ENCODE results near the gene MLANA. TPM values are rescaled to one million over a fixed set of nuclear protein-coding genes. Genes with fewer than 3 reads are reported as not detected.

The MLANA gene
- total RNA-seq, 1 donor from 2014 or later: not detected

DNA sequence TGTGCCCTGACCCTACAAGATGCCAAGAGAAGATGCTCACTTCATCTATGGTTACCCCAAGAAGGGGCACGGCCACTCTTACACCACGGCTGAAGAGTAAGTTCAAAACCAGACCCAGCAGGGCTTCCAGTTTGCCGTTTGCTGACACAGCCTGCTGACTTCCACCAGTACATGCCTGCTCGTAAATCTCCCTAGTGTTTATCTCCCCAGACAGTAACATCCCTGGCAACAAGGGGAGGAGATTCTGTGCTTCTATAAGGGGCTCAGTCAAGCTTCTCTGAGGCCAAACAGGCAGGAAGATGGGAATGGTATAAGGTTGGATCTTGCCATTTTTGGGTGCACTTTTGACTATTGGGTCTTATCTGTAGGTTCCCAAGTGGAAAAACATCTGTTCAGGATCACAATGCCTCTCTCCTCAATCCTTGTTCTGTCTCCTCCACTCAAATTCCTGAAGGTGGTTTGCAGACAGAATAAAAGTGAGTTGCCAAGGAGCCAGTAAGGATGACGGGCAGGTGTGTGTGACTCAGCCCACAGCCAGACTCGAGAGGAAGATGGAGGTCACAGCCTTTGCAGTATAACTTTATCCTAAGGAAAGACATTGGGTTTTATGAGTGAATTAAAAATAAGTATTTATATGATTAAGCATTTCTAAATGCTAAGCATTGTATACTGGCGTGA is 1.9 kb downstream of the MLANA start:
- H3K9me3 Mint-ChIP-seq: no peaks in the 10 kb centered on the region
- H3K4me1 Mint-ChIP-seq: peaks cover 8% of the 10 kb centered on the region
- H3K36me3 Mint-ChIP-seq: no peaks in the 10 kb centered on the region

DNA sequence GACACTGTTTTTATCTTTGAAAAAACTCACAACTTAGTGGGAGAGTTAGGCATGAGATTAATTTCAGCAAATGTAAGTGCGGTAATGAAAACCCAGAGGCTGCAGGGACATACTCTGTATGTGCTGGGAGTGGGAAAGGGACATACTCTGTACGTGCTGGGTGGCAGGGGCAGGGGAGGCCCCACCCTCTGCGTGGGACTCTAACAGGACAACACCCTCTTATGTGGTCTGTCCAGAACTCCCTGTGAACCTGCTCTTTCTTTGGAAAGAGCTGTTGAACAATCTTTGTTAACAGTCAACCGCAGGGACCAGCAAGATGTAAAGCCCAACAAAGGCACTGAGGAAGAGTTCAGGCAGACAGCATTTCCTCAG is 2.4 kb downstream of the MLANA start:
- no peak overlapping the region for H3K27ac ChIP-seq
- no peaks in the 10 kb centered on the region for H3K27me3 Mint-ChIP-seq (ENCODE audit: insufficient read depth, low read depth)
- no peak for DNase-seq (ENCODE audit: low spot score)
- H3K4me3 ChIP-seq: no peak overlapping the region
- no peak overlapping the region for H2AFZ ChIP-seq (replicated peaks)
- no peak for TF ChIP-seq EZH2 (IDR thresholded peaks at IDR 0.05)
- H3K9me3 ChIP-seq (ENCODE audit: low read depth): no peaks in the 10 kb centered on the region
- H3K27ac Mint-ChIP-seq: no peak overlapping the region
- H3K4me1 ChIP-seq: no peaks in the 10 kb centered on the region
- H3K36me3 ChIP-seq: no peaks in the 10 kb centered on the region
- H3K4me2 ChIP-seq: no peak overlapping the region
- H3K4me1 Mint-ChIP-seq: peaks cover 3% of the 10 kb centered on the region
- no peaks in the 10 kb centered on the region for H3K9me3 Mint-ChIP-seq
- H3K79me2 ChIP-seq (ENCODE audit: low read depth): no peaks in the 10 kb centered on the region
- H3K27me3 ChIP-seq: no peaks in the 10 kb centered on the region
- peaks cover under 1% of the 10 kb centered on the region for H3K36me3 Mint-ChIP-seq
- H3K4me3 Mint-ChIP-seq: no peak overlapping the region
- H3K9ac ChIP-seq: no peak overlapping the region
- H4K20me1 ChIP-seq (ENCODE audit: low read depth): no peaks in the 10 kb centered on the region
- no peaks in the 10 kb centered on the region for H3F3A ChIP-seq (ENCODE audit: low read depth)

More for the DNA sequence above, 1.9 kb downstream of the MLANA start:
- no peak overlapping the region for H3K27ac ChIP-seq
- H3K4me3 ChIP-seq: no peak overlapping the region
- H3K4me2 ChIP-seq: no peak overlapping the region
- H3K9ac ChIP-seq: no peak overlapping the region
- no peaks in the 10 kb centered on the region for H3K27me3 ChIP-seq
- Mint-ChIP-seq H3K4me3 (no peak overlapping the region), H3K27ac (no peak overlapping the region), H3K27me3 (ENCODE audit: insufficient read depth, low read depth) (no peaks in the 10 kb centered on the region)
- H2AFZ ChIP-seq (replicated peaks): no peak overlapping the region
- TF ChIP-seq EZH2phosphoT487 (IDR thresholded peaks at IDR 0.05) (no peak), EZH2 (IDR thresholded peaks at IDR 0.05) (no peak)
- TF ChIP-seq, protein P1, sequence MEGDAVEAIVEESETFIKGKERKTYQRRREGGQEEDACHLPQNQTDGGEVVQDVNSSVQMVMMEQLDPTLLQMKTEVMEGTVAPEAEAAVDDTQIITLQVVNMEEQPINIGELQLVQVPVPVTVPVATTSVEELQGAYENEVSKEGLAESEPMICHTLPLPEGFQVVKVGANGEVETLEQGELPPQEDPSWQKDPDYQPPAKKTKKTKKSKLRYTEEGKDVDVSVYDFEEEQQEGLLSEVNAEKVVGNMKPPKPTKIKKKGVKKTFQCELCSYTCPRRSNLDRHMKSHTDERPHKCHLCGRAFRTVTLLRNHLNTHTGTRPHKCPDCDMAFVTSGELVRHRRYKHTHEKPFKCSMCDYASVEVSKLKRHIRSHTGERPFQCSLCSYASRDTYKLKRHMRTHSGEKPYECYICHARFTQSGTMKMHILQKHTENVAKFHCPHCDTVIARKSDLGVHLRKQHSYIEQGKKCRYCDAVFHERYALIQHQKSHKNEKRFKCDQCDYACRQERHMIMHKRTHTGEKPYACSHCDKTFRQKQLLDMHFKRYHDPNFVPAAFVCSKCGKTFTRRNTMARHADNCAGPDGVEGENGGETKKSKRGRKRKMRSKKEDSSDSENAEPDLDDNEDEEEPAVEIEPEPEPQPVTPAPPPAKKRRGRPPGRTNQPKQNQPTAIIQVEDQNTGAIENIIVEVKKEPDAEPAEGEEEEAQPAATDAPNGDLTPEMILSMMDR (IDR thresholded peaks at IDR 0.05): no peak
- H3F3A ChIP-seq (ENCODE audit: low read depth): no peaks in the 10 kb centered on the region
- no peaks in the 10 kb centered on the region for H3K4me1 ChIP-seq
- H3K36me3 ChIP-seq: no peaks in the 10 kb centered on the region
- DNase-seq (ENCODE audit: low spot score): no peak
- no peaks in the 10 kb centered on the region for H4K20me1 ChIP-seq (ENCODE audit: low read depth)
- H3K79me2 ChIP-seq (ENCODE audit: low read depth): no peaks in the 10 kb centered on the region
- H3K9me3 ChIP-seq (ENCODE audit: low read depth): no peaks in the 10 kb centered on the region

- Histone ChIP-seq H3F3A (ENCODE audit: low read depth) (no peaks in the 10 kb centered on the region), H3K36me3 (no peaks in the 10 kb centered on the region), H2AFZ (replicated peaks) (no peak overlapping the region), H3K4me3 (no peak overlapping the region), H3K79me2 (ENCODE audit: low read depth) (no peaks in the 10 kb centered on the region), H4K20me1 (ENCODE audit: low read depth) (no peaks in the 10 kb centered on the region), H3K4me2 (no peak overlapping the region), H3K27ac (no peak overlapping the region), H3K27me3 (no peaks in the 10 kb centered on the region), H3K4me1 (no peaks in the 10 kb centered on the region), H3K9ac (no peak overlapping the region), H3K9me3 (ENCODE audit: low read depth) (no peaks in the 10 kb centered on the region)
- Mint-ChIP-seq H3K9me3 (no peaks in the 10 kb centered on the region), H3K36me3 (peaks cover 3% of the 10 kb centered on the region), H3K27me3 (ENCODE audit: insufficient read depth, low read depth) (peaks cover 2% of the 10 kb centered on the region), H3K4me3 (no peak overlapping the region), H3K4me1 (peaks cover 3% of the 10 kb centered on the region), H3K27ac (no peak overlapping the region)
- TF ChIP-seq EZH2 (IDR thresholded peaks at IDR 0.05): no peak
- TF ChIP-seq, protein P1 (IDR thresholded peaks at IDR 0.05): no peak
- TF ChIP-seq EZH2phosphoT487 (IDR thresholded peaks at IDR 0.05): no peak
- DNase-seq (ENCODE audit: low spot score): no peak
Observed at GRCh38 chr9:5893591-5894236, 3.0 kb downstream of the MLANA start.

Measured in neural progenitor cell (in vitro differentiated cells).